ENCODE data around the gene PARVA. TPM values are rescaled to one million over a fixed set of nuclear protein-coding genes. Genes with fewer than 3 reads are reported as not detected.

The PARVA gene
- total and polyA plus RNA-seq, 9 of the 15 experiments (the other 6 are each of a cell fraction or from before 2014, with no cell fraction given), result 0.11 TPM; not detected in 8

- Histone ChIP-seq H3K4me2 (ENCODE audit: insufficient read depth, low read length) (no peak overlapping the region), H3K9me1 (ENCODE audit: control insufficient read depth, insufficient read depth, low read length) (no peaks in the 10 kb centered on the region), H3K36me3 (ENCODE audit: control insufficient read depth, insufficient read depth, low read length) (no peaks in the 10 kb centered on the region), H3K4me1 (replicated peaks in 1 of 2; ENCODE audit: control insufficient read depth in 2 of 2, insufficient read depth in 2 of 2, low read length in 2 of 2) (no peaks in the 10 kb centered on the region), H3K79me2 (ENCODE audit: control insufficient read depth, insufficient read depth, low read length) (no peaks in the 10 kb centered on the region), H3K27me3 (ENCODE audit: control insufficient read depth in 2 of 2, insufficient read depth in 2 of 2, low read length in 2 of 2) (peaks cover 52 to 66% of the 10 kb centered on the region in 2 experiments), H3K4me3 (no peak overlapping the region), H3K27ac (ENCODE audit: extremely low read depth, low read depth, low read length) (no peak overlapping the region), H4K20me1 (replicated peaks; ENCODE audit: control insufficient read depth, insufficient read depth, low read length) (no peaks in the 10 kb centered on the region), H2AFZ (ENCODE audit: low read depth, low read length) (no peak overlapping the region), H3K9me3 (replicated peaks; ENCODE audit: control insufficient read depth, insufficient read depth, low read depth, low read length) (no peaks in the 10 kb centered on the region), H3K9ac (ENCODE audit: insufficient read depth in 1 of 2, low read depth in 2 of 2, low read length in 2 of 2) (no peak overlapping the region)
- BruUV-seq (replicated peaks), result no TSS peak
- ChIA-PET CTCF (ENCODE audit: low intra/inter-chr PET ratio) (no interaction called here), POLR2A (no interaction called here)
- no peak for TF ChIP-seq PCBP2 (IDR thresholded peaks at IDR 0.05; ENCODE audit: low read depth, low read length, poor library complexity, severe bottlenecking)
- TF ChIP-seq NR2F6 (CRISPR knock-in tag; IDR thresholded peaks at IDR 0.05), result no peak
- no peak for TF ChIP-seq USF1 (CRISPR knock-in tag; IDR thresholded peaks at IDR 0.05)
- TF ChIP-seq ZHX1 (conservative IDR thresholded peaks at IDR 0.05; ENCODE audit: low read length), result no peak
- no peak for TF ChIP-seq ZNF280B (CRISPR knock-in tag; IDR thresholded peaks at IDR 0.05)
- TF ChIP-seq ZNF589 (CRISPR knock-in tag; IDR thresholded peaks at IDR 0.05; ENCODE audit: low read depth), result no peak
- TF ChIP-seq ZNF121 (CRISPR knock-in tag; conservative IDR thresholded peaks at IDR 0.05), result no peak
- TF ChIP-seq KLF6 (CRISPR knock-in tag; IDR thresholded peaks at IDR 0.05; ENCODE audit: borderline replicate concordance), result no peak
- TF ChIP-seq BACH1 (tag; IDR thresholded peaks at IDR 0.05), result no peak
- no peak for TF ChIP-seq KAT8 (IDR thresholded peaks at IDR 0.05; ENCODE audit: low read depth)
- no peak for TF ChIP-seq ZNF778 (CRISPR knock-in tag; IDR thresholded peaks at IDR 0.05)
- TF ChIP-seq ZNF217 (CRISPR knock-in tag; IDR thresholded peaks at IDR 0.05), result no peak
- TF ChIP-seq TAF9B (IDR thresholded peaks at IDR 0.05; ENCODE audit: partially characterized antibody), result no peak
- no peak for TF ChIP-seq SREBF1 (IDR thresholded peaks at IDR 0.05; ENCODE audit: borderline replicate concordance, low read depth, low read length)
- no peak for TF ChIP-seq ZNF830 (CRISPR knock-in tag; IDR thresholded peaks at IDR 0.05)
- TF ChIP-seq XRCC5 (IDR thresholded peaks at IDR 0.05; ENCODE audit: low read depth, low read length), result no peak
- no peak for TF ChIP-seq DNMT1 (IDR thresholded peaks at IDR 0.05)
- no peak for TF ChIP-seq POLR3G (IDR thresholded peaks at IDR 0.05; ENCODE audit: extremely low read depth, insufficient read length, insufficient replicate concordance)
- no peak for TF ChIP-seq BDP1 (IDR thresholded peaks at IDR 0.05; ENCODE audit: insufficient read depth, insufficient read length)
- TF ChIP-seq MAFF (IDR thresholded peaks at IDR 0.05; ENCODE audit: low read length), result no peak
- intact Hi-C loops (cut with micrococcal nuclease) (no loop called here), in situ Hi-C loops (cut with MboI) (no loop called here)
- FAIRE-seq (no peak), ATAC-seq (no peak), DNase-seq (ENCODE audit: extremely low read depth in 1 of 4, low spot score in 3 of 4) (no peak)
- WGBS (ENCODE audit: insufficient coverage, low coverage, missing lambda C conversion rate), result 2% methylated on average over 2 of the region's 2 CpGs
These were observed 157.2 kb downstream of the PARVA start for GRCh38 chr11:12534549-12534948.

All from K562 (cell line).